Endometrium (tissue), 2 donors: Measurements from ENCODE around the gene PTPRC.
A peak's percentile ranks its signal among the peaks of the same experiment; 100 is the strongest.

Experiments
- FAIRE-seq: peaks from 2 replicates; lab custom pipeline; 2012; peaks lifted over from hg19 to GRCh38; lab: Jason Lieb, UNC
- donor health status: control.
- donor health status: control.

Gene PTPRC

DNA sequence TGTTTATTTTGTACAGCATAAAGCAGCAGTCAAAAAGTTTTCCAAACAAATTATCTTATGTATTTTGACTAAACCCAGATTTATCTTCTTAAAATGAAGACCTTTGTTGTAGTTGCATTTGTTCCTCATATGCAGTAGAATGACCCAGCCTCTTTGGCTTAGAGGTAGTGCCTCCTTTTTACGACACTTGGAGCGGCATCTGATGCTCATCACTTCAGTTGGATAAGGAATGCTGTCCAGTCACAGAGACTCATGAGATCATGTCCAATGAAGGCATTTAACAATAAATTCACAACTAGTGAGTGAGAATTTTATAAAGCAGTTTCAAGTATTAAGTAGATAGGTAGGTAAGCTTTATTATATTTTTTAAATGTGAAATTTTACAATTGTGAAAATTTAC, 35.2 kb downstream of the PTPRC start:
- no peak for FAIRE-seq

GRCh38 chr1:198676253-198676652, 37.4 kb downstream of the PTPRC start:
- FAIRE-seq: no peak

DNA sequence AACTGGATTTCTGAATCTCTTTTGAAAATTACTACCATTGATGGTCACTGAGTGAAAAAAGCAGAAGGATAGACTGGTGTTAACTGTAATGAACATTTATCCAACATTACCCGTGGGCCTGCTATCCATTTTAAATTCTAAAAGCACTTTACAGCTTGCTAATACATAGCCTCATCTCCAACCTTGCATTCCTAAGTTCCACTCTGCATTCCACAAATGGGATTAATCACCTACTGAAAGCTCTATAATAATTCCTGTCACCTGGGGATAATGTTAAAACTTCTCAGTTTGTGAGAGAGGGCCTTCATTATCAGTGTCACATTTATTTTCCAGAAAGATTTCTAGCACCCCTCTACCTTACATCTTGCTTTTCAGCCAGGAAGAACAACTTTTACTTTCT, 38.2 kb downstream of the PTPRC start:
- FAIRE-seq: no peak

GRCh38 chr1:198677871-198678270, 39.0 kb downstream of the PTPRC start:
- FAIRE-seq: no peak

DNA sequence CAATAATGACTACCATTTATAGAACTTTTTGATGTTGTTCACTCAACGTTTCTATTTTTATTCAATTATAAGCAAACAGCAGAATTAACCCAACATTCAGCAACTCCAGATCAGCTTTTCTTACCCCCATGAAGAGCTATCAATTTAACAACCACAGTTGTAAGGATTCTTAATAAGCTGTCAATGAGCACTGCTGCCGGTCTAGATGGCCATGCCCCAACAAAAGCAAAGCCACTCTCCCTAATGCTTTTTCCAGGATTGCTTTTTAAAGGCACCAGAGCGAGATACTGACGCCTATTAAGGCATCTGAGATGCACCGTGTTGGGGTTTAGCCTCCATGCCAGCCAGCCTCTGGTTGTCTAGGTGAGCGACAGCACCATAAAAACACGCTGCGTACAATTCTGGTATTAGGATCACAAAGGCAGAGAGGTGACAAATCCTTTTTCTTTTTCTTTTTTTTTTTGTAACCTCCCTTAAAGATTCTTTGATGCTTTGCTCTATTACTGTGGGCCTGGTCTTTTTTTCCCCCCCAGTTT, 39.5 kb downstream of the PTPRC start:
- no peak for FAIRE-seq

GRCh38 chr1:198678901-198679329, 40.1 kb downstream of the PTPRC start:
- FAIRE-seq: no peak

GRCh38 chr1:198679535-198680173, 40.8 kb downstream of the PTPRC start:
- FAIRE-seq: no peak

DNA sequence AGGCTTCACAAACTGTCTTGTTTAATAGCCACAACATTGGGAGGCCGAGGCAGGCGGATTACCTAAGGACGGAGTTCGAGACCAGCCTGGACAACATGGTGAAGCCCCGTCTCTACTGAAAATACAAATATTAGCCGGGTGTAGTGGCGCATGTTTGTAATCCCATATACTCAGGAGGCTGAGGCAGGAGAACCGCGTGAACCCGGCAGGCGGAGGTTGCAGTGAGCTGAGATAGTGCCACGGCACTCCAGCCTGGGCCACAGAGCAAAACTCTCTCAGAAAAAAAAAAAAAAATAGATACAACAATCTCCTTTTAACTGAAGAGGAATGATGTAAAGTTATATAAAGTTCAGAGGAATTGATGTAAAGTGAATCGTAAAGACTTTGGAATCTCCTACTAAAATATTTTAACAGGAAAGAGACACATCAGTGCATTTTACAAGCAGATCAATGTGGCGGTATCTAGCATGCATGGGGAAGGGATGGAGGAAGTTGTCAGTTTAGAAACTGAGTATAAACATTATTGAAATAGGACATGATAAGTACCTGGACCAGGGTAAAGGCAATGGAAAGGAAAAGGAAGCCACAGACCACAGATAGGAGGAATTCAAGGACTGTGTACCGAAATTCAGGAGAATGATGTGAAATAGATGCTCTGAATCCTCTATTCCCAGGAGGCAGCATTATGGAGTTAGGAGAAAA, 41.5 kb downstream of the PTPRC start:
- FAIRE-seq: no peak

DNA sequence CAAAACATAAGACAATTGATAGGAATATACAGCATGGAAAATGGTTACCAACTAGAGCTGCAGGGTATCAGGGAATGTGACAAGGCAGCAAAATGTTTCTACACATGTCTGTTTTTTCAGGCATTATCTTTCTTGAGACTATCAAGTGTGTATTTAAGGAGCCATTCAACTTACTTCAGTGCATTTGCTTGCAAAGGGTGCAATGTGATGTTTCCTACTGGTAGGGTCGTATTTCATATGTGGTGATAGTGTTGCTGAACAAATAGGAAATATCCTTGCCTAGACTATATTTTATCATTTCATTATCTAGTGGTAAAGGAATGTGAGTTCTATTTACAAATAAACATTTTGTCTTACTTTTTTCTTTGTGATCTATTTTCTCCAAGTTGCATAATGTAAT, 42.4 kb downstream of the PTPRC start:
- FAIRE-seq: no peak

DNA sequence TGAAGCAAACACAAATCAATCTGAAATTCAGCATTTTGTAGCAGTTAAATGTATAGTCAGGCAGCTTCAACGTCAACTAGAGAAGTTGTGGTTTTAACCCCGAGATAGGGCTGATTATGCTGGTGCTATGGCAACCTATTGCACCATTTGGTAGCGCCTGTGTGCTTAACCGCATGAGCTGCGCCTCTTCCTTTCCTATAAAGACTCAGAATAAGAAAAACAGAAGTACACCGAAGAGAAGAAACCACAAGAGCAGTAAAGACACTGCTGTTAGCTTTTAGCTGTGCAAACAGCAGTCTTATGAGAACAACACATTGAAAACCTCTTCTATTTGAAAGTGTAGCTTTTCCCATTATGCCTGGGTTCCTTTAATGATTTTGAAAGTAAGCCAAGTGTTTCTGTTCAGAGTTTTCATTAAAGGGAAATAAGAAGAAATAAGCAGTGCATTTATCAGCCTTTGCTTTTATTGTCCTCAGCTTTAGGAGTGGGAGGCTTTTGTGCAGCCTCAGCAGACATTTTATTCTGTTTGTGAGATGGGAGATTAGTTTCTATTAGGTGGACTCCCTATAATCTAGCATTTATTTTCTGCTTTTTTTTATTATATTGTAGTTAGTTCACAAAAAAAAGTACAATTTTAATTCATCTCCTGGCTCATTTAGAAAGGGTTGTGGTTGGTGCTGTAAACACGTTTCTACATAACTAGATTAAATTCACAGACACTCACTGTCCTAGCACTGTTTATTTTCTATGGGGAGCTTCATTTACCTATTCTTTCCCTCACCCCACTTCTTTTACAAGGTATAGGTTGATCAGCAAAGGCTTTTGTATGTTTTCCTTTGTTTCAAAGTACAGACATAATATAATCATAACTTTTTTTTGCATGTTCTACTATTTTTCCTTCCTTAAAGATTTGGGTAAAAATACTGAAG, 43.3 kb downstream of the PTPRC start:
- peak; percentile 95 for FAIRE-seq

DNA sequence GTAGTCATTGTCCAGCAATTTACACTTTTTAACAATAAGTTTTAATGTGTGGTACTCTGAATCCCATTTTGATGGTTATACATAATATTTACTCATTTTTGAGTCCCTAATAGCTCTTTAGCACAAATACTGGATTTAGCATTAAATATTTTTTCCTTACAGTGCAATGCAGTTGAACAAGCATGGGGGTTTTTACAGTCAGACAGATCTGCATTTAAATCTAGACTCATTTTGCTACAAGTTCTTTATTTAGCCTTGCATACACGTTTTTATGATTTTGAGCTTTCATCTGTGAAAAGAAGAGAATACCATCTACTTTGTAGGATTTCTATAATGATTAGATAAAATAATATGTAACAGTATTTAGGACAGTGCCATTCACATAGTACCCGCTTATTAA, 44.0 kb downstream of the PTPRC start:
- no peak for FAIRE-seq

GRCh38 chr1:198683449-198683848, 44.6 kb downstream of the PTPRC start:
- FAIRE-seq: no peak

- FAIRE-seq: peak; percentile 94
Observed at GRCh38 chr1:198686069-198686728, 47.4 kb downstream of the PTPRC start.

- FAIRE-seq: no peak
Observed at GRCh38 chr1:198687429-198687828, 48.6 kb downstream of the PTPRC start.

DNA sequence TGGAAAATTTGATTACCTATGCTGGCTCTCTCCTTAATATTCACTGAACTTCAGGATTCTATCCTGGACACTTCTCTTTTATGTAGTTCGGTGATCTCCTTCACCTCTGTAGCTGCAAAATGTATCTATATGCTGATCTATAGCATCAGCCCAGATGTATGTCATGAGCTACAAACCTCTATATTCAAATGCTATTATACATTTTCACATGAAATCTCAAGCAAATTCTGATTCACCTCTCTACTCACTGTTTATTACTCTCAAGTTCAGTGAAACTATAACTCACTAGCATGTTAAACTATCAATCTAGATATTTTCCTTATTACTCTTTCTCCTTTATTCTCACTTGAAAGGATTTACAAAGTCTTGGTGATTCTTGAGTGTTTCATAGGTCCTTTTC, 52.2 kb downstream of the PTPRC start:
- no peak for FAIRE-seq

DNA sequence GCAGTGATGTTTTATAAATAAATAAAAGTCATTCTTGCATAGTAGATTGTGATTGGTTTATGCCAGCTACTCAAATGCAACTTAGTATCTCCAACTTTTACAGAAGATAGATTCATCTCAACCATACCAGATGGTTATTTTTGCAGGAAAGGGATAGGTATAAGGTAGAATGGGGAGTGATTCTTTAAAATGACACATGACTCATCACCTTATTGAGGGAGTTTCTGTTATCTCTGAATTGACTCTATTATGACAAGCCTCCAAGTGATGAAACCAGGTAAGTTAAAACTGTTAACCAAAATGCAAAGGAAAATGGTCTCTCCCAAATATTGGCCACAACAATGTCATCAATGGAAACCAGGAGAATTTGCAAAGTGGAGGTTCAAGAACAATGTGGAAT, 54.5 kb downstream of the PTPRC start:
- no peak for FAIRE-seq

- no peak for FAIRE-seq
Observed at GRCh38 chr1:198694542-198694941, 55.7 kb downstream of the PTPRC start.

- no peak for FAIRE-seq
Observed at GRCh38 chr1:198696211-198696610, 57.4 kb downstream of the PTPRC start.

GRCh38 chr1:198699167-198700015, 60.6 kb downstream of the PTPRC start:
- FAIRE-seq: no peak

DNA sequence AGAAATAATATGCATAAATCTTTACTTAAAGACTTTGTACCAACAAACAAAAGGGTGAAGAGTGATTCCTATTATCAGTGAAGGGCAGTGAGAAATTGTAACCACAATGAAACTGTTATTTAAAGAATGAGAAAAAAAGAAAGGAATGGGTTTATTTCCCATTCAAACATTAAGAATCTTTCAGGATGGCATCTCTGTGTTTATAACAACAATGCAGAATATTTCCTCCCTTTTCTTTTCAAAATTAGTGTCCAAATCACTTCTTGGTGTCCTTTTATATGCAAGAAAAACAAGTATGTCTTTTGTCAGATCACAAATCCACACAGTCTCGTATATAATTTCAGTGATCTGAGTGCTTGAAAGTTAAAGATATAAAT, 61.2 kb downstream of the PTPRC start:
- no peak for FAIRE-seq

GRCh38 chr1:198700396-198700795, 61.6 kb downstream of the PTPRC start:
- no peak for FAIRE-seq
